Keratinocyte (primary cell): Measurements from ENCODE around the gene KRT82.

Source experiments
- CTCF ChIP-seq, 3 experiments: IDR thresholded peaks in 1 of 3; conservative IDR thresholded peaks in 1 of 3; optimal IDR thresholded peaks in 1 of 3; 2 replicates in 2 of 3; 3 replicates in 1 of 3; pipeline versions ENCODE3 to v1.5.1; 2011; ENCODE audit warnings: low read length in 3 of 3, mild to moderate bottlenecking in 3 of 3, moderate library complexity in 2 of 3, control low read depth in 1 of 3, inconsistent platforms in 1 of 3; ENCODE audit not compliant: insufficient read depth in 2 of 3; ENCODE audit errors: extremely low read depth in 1 of 3
- EZH2 ChIP-seq: IDR thresholded peaks from one replicate; pipeline ENCODE4 v1.6.1; 2012; ENCODE audit warnings: inconsistent platforms, mild to moderate bottlenecking, low read length, moderate library complexity

DNA sequence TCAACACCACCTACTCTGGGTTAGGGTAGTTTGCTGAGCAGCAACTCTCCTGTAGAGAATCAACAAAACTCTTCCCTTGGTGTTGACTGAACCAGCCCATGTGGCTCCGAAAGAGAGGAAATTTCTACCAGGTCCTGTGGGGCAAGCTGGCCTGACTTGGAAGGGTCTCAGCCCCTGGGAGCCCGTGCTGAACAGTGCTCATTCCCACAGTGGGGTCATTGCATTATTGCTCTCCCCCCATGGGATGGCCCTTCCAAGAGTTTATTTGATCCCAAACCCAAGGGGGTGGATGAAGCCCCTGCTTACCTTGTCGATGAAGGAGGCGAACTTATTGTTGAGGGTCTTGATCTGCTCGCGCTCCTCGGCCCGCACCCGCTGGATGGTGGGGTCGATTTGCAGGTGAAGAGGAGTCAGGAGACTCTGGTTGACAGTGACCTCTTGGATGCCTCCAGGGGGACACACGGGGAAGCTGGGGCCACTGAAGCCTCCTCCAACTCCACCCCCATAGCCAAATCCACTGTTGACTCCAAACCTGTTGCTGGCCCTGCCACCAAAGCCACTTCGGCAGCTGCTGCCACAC lies 27.5 kb upstream of the KRT82 start:
- TF ChIP-seq CTCF (optimal IDR thresholded peaks at IDR 0.05 in 1 of 3, IDR thresholded peaks at IDR 0.05 in 1 of 3, conservative IDR thresholded peaks at IDR 0.05 in 1 of 3; ENCODE audit: extremely low read depth in 1 of 3, insufficient read depth in 2 of 3, low read length in 3 of 3), result no peak
- no peak for TF ChIP-seq EZH2
